22Rv1 (cell line): ENCODE data around the gene ZBTB33.

Experiments used
- H3K27ac ChIP-seq: fragments of 450-650 bp; 2 replicates; pipeline ENCODE4 v1.5.1; 2017
- ZFX ChIP-seq: fragments of 450-650 bp; IDR thresholded peaks from 2 replicates; pipeline ENCODE4 v1.6.1; 2017; ENCODE audit warnings: antibody characterized with exemption, borderline replicate concordance
- TF ChIP-seq, protein P1 (sequence below): fragments of 450-650 bp; IDR thresholded peaks from 2 replicates; pipeline ENCODE4 v1.5.1; 2017; ENCODE audit warnings: mild to moderate bottlenecking

ZBTB33 gene

DNA sequence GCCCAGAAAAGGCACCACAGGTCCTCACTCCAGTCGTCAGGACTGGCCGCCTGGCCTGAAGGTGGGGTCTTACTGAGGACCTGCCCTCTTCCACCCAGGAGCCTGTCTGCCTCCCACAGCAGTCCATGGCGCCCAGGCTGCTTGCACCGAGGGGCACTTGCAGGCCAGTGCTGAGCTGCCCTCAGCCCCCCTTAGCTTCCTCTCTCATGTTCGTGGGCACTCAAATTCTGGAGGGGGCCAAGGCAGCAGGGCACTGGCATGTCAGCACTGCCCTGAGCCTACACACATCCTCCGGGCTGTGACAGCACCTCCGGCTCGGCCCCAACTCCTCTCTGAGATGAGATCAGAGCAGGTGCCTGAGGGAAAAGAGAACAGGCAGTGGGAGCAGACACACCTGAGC is 27.2 kb upstream of the ZBTB33 start:
- no peak for TF ChIP-seq ZFX
- TF ChIP-seq, protein P1, sequence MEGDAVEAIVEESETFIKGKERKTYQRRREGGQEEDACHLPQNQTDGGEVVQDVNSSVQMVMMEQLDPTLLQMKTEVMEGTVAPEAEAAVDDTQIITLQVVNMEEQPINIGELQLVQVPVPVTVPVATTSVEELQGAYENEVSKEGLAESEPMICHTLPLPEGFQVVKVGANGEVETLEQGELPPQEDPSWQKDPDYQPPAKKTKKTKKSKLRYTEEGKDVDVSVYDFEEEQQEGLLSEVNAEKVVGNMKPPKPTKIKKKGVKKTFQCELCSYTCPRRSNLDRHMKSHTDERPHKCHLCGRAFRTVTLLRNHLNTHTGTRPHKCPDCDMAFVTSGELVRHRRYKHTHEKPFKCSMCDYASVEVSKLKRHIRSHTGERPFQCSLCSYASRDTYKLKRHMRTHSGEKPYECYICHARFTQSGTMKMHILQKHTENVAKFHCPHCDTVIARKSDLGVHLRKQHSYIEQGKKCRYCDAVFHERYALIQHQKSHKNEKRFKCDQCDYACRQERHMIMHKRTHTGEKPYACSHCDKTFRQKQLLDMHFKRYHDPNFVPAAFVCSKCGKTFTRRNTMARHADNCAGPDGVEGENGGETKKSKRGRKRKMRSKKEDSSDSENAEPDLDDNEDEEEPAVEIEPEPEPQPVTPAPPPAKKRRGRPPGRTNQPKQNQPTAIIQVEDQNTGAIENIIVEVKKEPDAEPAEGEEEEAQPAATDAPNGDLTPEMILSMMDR: no peak
- no peak overlapping the region for H3K27ac ChIP-seq

DNA sequence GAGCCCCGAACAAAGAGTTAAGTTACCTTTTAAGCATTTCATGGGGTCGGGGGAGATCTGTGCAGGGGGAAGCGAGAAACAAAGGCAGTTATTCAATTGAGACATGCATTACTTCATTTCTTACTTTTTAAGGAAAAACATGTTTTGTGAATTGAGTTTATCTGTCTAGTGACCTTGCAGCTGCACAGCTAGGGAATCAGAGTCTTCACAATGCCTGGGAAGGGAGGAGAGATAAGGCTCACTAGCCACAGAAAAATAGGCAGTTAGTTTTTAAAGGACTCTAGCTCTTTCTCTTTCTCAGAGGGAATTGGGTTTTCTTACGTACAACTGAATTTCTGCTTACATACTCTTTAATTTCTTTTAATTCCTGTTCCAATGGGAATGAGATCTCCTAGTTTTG is 26.2 kb upstream of the ZBTB33 start:
- H3K27ac ChIP-seq: no peak overlapping the region
- TF ChIP-seq, protein P1: no peak
- no peak for TF ChIP-seq ZFX

DNA sequence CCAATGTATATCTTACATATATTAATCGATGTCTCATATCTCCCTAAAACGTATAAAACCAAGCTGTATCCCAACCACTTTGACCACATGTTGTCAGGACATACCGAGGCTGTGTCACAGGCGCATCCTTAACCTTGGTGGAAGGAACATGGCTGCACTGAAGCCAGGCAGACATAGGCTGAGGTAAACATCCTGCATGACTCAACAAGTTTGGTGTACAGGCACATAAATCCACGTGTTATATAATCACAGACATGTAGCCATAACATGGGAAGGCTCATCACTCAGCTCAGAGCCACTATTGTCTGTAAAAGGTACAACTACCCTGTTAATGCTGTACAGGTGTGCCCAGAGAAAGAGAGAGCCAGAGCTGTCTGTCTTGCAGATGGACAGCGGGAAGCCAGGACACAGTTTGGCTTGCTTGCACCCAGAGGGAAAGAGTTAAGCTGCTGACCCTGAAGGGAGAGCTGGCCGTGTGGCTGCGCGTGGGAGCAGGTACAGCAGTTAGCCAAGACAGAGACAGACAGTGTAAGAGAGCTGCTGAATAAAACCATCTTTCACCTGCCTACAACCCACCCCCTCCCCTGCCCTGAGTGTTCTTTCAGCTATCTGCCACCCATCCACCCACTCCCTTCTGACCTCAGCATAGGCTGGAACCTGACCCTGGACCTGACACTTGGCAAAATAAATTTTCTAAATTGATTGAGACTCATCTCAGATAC is 22.3 kb upstream of the ZBTB33 start:
- TF ChIP-seq, protein P1: no peak
- TF ChIP-seq ZFX: no peak
- no peak overlapping the region for H3K27ac ChIP-seq

DNA sequence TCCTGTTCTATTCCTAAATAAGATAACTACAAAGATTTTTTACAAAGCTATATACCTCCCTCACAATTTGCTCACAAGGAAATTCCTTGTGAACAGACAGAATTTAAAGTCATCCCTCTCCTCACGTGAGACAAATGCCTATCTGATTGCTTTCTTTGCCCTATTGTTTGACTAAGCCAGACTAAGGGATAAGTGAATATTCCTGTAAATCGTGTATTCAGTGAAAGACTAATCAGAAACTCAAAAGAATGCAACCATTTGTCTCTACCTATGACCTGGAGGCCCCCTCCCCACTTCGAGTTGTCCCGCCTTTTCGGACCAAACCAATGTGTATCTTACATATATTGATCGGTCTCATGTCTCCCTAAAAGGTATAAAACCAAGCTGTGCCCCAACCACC is 15.3 kb upstream of the ZBTB33 start:
- no peak overlapping the region for H3K27ac ChIP-seq
- TF ChIP-seq ZFX: no peak
- TF ChIP-seq, protein P1: no peak

DNA sequence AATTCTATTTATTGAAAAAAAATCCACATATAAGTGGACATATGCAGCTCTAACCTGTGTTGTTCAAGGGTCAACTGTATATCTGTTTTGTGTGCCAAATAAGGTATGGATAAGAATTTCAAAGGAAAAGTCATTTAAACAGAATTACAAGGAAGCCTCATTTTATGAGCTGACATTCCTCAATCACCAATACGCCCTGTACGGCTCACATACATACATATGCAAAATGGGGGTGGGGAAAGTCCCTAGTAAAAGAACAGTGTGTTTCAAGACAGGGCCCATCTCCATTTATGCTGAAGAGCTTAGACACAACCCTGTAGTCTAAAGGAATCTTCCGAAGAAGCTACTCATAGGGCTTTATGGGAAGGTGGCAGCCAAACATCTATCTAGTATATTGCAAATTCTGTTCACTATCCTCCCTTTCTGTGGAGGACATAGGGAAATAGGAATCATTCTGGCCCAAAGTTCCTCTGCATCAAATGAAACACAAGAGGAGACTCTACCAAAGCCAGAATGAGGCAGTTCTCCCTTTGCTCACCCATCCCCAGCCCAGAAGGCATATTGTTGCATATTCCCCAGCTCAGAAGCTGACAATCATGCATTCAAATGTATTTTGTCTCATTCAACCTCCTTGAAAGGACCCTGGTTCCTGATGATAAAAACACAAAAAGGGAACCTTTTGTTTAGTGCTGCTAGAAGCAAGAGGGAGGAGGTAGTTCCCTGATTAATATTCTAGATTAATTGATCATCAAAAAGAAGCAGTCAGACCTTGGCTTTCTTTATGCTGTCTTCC is 13.7 kb upstream of the ZBTB33 start:
- no peak for TF ChIP-seq ZFX
- TF ChIP-seq, protein P1: no peak
- H3K27ac ChIP-seq: no peak overlapping the region

DNA sequence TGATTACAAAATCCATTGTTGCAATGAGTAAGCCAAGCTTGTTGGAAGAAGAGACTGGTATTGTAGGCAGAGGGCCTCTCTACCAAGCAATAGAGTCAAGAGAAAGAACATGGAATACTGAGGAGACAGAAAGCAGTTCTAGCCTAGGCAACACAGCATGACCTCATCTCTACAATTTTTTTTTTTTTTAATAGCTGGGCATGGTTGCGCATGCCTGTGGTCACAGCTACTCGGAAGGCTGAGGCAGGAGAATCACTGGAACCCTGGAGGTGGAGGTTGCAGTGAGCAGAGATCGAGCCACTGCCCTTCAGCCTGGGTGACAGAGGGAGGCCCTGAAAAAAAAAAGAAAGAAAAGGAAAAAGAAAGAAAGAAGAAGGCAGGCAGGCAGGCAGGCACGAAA is 11.7 kb upstream of the ZBTB33 start:
- TF ChIP-seq ZFX: no peak
- TF ChIP-seq, protein P1: no peak
- no peak overlapping the region for H3K27ac ChIP-seq

DNA sequence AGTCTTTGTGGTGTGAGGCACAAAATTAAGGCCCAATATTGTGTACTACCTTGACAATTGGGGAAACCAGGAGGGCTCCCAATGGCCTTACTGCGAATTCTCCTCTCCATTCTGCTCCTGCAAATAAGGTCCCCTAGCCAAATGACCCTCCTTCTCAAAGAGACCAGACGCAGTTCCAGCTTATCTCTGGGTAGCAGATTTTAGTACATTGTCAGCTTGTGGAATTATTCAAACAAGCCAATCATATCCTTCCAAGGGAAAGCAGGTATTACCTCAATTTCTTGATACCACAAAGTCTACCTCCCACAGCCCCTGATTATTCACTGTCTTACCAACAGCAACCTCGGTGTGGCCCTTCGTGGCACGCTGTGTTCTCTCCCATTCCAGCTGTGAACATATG is 7.8 kb upstream of the ZBTB33 start:
- H3K27ac ChIP-seq: no peak overlapping the region

More for the DNA sequence above, 7.8 kb upstream of the ZBTB33 start:
- no peak for TF ChIP-seq ZFX
- TF ChIP-seq, protein P1: no peak
